Stimulated activated CD4-positive, alpha-beta T cell treated with anti-CD3 and anti-CD28 coated beads, TNF-alpha, amount 100 ng/mL, for 4 hours (primary cell): ENCODE data around the gene SPIN3.
"Not testable (repeated sequence)": the region's sequence is repeated elsewhere in the genome, so short reads cannot be mapped to it uniquely, and the experiment has no call there.

ENCODE experiments used
- DNase-seq, 3 experiments: peaks; one replicate each; pipeline ENCODE4 v3.0.0-alpha.2; 2020; ENCODE audit warnings: low read depth in 3 of 3

SPIN3 gene

DNA sequence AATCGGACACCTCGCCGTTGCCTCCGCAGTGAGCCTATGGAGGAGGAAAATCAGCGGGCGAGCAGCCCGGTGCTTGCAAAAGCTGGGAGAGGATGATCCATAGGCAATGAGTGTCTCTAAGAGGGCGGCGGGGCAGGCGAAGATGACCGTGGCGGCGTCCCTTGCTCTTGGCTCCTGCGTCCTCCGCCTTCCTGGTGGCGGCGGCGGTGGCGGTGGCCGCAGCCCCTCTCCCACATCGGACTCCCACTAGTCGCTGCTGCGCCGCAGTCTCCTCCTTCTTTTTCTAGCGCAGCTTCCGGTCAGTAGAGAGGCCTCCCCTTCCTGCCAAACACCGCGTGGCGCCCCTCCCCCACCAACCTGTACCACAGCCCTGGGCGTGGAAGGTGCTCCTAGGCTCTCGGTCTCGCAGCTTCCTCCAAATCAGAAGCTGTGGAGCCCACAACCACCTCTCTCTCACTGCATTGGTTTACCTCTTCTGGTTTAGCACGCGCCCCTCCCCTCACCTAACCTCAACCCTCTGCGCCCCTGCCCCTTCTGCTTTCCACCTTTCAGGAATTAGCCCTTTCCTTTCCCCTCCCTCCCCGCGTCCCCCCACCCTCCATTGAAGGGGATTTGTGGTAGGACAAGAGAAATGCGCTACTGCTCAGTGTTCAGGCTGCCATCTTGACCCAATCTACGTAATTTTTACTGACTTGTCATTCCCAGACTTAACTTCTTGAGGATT, at the start of gene SPIN3:
TSS of gene SPIN3 (minus strand) at position 271 of the 724 bp plus-strand sequence. CDS start 594 bp downstream, outside the sequence.
- peak; percentile 19 to 32 (median 28) for DNase-seq

DNA sequence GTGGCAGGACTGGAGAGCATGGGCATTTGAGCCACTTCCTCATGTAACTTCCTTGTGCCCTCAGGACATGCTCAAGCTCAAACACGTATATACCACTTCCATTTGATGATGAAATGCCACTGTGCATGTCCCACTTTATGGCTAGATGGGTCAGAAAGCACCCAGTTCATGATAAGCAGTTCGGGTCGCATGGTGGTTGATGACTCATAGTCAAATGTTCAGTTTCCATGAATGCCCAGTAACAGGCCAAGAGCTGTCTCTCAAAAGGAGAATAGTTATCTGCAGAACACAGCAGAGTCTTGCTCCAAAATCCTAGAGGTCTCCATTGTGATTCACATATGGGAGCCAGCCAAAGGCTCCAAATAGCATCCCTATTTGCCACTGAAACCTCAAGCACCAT, 48.9 kb upstream of the SPIN3 start:
- DNase-seq: no peak

DNA sequence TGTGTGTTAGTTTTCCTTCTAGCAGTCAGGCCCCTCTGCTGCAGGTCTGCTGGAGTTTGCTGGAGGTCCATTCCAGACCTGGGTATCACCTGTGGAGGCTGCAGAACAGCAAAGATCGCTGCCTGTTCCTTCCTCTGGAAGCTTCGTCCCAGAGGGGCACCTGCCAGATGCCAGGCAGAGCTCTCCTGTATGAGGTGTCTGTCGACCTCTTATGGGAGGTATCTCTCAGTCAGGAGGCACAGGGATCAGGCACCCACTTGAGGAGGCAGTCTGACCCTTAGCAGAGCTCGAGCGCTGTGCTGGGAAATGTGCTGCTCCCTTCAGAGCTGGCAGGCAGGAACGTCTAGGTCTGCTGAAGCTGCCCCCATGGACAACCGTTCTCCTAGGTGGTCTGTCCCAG, 41.9 kb upstream of the SPIN3 start:
- not testable (repeated sequence) for DNase-seq

DNA sequence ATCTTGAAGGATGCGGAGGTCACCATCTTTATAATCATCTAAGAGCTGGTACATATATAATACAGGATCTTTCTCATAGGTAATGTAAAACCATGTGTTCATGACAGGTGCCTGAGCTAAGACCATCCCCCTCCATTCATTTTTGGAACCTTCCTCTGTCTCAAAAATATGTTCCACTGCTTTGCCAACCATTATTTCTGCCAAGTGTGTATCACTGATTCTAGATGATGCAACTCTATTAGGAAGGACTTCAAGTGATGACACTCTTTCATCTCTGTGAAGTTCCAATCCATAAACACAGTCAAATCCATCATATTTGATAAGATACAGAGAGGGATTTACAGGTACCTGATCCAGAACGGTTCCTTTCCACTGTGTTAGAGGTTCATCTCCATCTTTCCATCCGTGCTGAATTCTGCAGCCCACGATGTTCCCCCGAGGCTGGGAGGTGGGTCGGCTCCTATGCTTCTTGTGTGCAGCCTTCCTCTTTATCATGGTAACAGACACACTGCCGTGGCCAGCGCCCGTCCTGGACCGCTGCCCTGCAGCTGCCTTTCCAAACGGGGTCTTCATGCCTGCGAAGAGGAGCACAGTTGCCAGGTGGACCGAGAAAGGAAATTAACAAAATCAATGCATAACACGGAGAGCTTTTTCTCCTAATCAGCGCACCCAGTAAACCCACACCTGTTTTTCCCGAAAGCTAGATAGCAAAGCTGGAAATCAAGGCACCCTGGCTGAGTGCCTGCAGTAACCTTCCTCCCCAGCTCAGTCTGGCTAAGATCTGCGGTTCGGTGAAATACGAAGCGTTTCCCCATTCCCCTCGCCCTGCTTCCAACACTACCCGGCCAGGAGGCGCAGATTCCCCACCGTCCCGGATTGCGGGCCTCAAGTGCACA, 718 bp downstream of the SPIN3 start:
- DNase-seq: no peak

DNA sequence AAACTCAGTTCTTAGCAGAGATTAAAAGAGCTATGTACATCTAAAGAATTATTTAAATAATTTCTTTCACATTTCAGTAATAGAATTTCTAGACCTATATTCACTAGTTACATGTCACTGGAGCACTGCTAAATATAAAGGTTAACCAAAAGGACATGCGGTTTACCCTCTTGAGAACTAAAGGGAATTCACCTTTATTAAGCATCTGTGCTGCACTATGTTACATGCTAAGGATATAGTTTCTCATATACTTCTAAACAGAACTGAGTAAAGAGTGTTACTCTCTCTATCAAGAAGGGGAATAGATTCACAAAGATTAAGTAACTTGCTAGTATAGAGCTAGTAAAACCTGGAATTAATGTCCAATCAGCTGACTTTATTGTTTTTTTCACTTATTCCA, 7.6 kb downstream of the SPIN3 start:
- DNase-seq: no peak

DNA sequence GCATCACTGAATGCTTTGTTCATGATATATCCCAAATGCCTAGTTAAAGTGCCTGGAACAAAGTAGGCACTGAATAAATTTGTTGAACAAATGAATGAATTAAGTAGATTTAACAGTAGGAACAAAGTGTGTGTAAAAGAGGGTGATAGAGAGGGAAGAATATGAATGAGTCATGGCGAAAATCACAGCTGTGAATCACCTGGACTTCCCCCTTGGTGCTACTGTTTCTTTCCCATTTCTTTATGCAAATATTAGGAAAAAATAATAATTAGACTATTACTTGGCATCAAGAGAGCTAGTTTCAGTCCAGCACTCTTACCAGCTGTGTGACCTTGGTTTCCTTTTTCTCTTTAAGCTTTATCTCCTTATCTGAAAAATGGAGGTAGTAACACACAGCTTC, 9.2 kb downstream of the SPIN3 start:
- no peak for DNase-seq

DNA sequence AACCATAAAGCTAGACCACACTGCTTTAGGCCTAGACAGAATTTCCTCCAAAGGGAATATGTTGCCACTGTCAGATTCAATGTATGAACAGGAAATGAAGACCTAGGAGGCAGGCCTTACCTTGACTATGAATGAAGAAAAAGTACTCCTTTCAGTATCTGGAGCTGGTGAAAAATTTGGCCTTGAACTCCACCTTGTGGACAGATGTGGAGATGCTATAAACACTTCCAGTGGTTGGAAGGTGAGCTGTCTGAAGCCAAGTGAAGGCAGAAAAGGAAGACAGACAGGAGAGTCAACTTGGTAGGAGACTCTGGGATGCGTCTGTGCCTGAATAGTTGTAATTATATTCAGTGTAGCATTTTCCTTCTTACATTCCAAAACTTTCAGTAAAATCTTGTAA, 17.2 kb downstream of the SPIN3 start:
- no peak for DNase-seq

DNA sequence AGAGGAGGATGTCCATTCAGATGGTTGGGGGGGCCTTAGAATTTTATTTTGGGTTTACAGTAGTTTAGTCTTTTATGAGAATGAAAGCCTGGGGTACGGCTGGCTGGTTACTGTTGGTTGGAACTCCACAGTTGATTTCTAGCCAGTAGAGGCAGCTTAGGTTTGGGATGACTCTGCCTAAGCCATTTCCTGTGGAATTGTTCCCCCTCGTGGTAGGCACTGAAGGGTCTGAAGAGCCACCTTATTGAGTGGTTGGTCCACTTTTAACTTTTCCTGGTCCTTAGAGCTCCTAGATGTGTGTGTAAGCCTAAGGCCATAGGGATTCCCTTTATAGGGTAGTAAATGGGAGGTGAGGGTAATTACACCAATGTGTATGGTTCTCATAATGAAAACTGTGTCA, 19.7 kb downstream of the SPIN3 start:
- no peak for DNase-seq

DNA sequence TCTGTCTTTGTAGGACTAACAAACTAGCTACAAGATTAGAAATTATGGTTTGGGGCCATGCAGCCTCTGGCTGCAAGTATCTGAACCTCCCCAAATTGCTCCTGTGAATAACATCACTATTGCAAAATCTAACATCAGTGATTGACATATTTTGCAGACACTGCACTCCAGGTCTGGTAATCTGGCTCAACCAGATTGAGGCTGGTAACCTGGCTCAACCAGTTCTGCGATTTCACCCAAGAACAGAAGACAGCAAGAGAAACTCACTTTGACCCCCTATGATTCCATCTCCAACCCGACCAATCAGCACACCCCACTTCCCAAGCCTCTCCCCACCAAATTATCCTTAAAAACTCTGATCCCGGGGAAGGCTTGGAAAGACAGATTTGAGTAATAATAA, 20.9 kb downstream of the SPIN3 start:
- no peak for DNase-seq

DNA sequence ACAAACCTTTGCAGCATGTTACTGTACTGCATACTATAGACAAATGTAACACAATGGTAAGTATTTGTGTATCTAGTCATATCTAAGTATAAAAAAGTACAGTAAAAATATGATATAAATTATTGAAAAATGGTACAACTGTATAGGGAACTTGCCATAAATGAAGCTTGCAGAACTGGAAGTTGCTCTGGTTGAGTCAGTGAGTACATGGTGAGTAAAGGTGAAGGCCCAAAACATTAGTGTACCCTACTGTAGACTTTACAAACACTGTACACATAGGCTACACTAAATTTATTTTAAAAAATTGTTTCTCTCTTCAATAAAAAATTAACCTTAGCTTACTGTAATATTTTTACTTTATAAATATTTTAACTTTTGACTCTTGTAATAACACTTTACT, 25.8 kb downstream of the SPIN3 start:
- no peak for DNase-seq

DNA sequence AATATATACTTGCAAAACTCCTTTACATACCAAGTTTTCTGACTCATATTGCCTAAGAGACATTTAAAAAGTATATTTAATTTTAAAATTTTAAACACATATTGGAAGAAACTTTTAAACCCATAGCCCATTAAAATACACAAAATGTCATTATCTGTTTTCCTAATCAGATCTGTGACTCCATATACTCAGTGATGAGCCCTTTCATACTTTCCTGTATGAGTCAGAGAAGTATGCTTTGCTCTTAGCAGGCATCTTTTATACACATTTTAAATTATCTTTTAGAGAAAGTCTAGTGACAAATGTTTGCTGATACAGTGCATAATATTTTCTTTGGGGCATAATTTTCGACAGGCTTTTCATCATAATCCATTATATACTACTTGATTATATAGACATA, 26.4 kb downstream of the SPIN3 start:
- DNase-seq: no peak

DNA sequence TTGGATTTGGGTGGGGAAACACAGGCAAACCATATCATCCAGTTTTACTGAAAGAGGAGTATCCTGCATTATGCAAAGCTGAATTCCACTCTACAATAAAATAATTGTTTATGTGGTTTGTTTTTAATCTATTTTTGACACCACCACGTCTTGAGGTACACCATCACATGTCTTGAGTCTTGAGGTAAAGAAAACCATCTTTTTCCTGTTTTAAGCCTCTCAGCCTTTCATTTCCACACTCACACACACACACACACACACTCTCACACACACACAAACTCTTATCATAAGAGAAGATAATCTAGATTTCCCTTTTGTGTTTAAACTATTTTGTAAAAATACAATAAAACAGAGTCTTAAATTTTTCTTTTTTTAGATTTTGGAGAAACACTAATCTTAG, 32.0 kb downstream of the SPIN3 start:
- no peak for DNase-seq

DNA sequence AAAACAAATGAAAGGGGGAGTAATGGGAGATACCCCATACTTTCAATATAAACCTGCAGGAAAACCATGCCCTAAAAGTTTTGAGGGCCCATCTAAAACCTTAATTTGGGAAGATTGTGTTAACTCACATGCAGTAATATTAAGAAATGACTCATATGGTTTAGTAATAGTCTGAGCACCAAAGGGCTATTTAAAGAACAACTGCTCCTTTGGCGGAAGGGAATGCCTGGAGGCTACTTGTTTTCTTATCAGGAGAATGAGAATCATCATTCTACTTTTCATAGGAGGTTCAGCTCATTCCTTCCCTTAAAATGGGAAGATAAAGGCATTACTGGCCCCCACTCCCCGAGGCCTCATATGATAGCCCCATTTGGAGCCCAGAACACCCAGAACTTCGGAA, 47.6 kb downstream of the SPIN3 start:
- no peak for DNase-seq

DNA sequence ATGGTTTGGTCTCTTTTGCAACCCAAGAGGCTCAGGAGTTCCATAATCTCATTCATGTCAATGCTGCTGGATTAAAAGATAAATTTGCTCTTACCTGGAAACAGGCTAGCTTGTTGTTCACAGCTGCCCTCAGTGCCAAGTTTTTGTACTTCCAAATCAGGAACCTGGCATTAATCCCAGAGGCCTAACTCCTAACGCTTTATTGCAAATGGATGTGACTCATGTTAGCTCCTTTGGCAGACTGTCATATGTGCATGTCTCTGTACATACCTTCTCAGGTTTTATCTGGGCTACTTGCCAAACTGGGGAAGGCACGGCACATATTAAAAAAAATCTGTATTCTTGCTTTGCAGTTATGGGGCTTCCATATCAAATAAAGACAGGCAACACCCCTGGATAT, 49.1 kb downstream of the SPIN3 start:
- DNase-seq: not testable (repeated sequence)

DNA sequence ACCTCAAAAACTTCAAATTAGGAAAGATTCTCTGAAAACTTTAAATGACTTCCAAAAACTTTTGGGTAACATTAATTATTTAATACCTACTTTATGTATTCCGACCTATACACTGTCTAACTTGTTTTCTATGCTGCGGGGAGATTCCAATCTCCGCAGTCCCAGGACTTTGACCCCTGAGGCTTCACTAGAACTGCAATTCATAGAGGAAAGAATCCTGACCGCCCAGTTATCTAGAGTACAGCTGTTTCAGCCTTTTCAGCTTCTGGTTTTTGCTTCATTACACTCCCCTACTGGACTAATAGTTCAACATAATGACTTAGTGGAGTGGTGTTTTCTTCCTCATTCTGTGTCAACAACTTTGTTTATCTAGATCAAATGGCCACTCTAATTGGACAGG, 50.1 kb downstream of the SPIN3 start:
- not testable (repeated sequence) for DNase-seq

DNA sequence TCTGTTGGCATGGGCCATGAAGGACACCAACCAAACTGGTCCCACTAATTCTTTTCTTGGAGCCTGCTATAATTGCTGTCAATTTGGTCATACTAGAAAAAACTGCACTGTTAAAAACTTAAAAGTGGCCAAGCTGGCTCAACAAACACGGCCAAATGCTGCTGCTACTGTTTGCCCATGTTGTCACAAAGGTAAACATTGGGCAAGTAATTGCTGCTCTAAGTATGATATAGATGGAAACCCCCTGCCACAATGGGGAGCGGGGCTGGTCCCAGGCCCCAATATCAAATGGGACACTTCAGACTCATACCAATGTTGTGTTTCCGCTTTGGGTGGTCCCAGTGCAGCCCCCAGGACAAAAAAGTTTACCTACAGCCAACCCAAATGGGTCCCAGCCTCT, 52.1 kb downstream of the SPIN3 start:
- DNase-seq: no peak
